Tibial artery (tissue), 4 donors: ENCODE data around the gene ERVW-1.
"Not testable (repeated sequence)": the region's sequence is repeated elsewhere in the genome, so short reads cannot be mapped to it uniquely, and the experiment has no call there.

ENCODE experiments used
- DNase-seq, 2 donors: peaks; one replicate each; pipeline ENCODE4 v3.0.0-alpha.2; 2019
- H3K27ac ChIP-seq, 2 donors: fragments of 200-600 bp; sonication (generic) in 1 of 2; 1 replicate in 1 of 2; 2 replicates in 1 of 2; pipeline ENCODE4 v1.5.1; 2018 to 2019; ENCODE audit warnings: mild to moderate bottlenecking in 1 of 2
- H3K27me3 ChIP-seq, 2 donors: fragments of 200-600 bp; sonication (generic) in 1 of 2; one replicate each; pipeline versions ENCODE4 v1.5.1 to v1.6.0; 2016 to 2019
- H3K36me3 ChIP-seq, 3 donors: fragments of 200-600 bp; sonication (generic) in 2 of 3; one replicate each; pipeline ENCODE4 v1.5.1; 2016 to 2019; ENCODE audit warnings: mild to moderate bottlenecking in 2 of 3
- H3K4me1 ChIP-seq, 4 donors: fragments of 200-600 bp; sonication (generic) in 2 of 4; 1 replicate in 3 of 4; 2 replicates in 1 of 4; pipeline ENCODE4 v1.5.1; 2016 to 2019
- H3K4me3 ChIP-seq, 2 donors: fragments of 200-600 bp; sonication (generic) in 1 of 2; 1 replicate in 1 of 2; 2 replicates in 1 of 2; pipeline ENCODE4 v1.5.1; 2018 to 2019; ENCODE audit warnings: mild to moderate bottlenecking in 2 of 2
- H3K9me3 ChIP-seq, 3 donors: fragments of 200-600 bp; sonication (generic) in 1 of 3; one replicate each; pipeline ENCODE4 v1.5.1; 2016 to 2019
- intact Hi-C: fragments of 100-400 bp; cut with DNase I; formaldehyde crosslinking; loops from one replicate; pipeline ENCODE4 v1.15.0; 2023; ENCODE audit warnings: low total_unique reads
- TF ChIP-seq, protein P1 (sequence below), 2 experiments: fragments of 200-600 bp in 1 of 2; fragments of 450-650 bp in 1 of 2; IDR thresholded peaks; one replicate each; pipeline ENCODE4 v1.5.1; 2017 to 2019; ENCODE audit warnings: antibody characterized with exemption in 2 of 2, mild to moderate bottlenecking in 1 of 2, moderate library complexity in 1 of 2

Gene ERVW-1

DNA sequence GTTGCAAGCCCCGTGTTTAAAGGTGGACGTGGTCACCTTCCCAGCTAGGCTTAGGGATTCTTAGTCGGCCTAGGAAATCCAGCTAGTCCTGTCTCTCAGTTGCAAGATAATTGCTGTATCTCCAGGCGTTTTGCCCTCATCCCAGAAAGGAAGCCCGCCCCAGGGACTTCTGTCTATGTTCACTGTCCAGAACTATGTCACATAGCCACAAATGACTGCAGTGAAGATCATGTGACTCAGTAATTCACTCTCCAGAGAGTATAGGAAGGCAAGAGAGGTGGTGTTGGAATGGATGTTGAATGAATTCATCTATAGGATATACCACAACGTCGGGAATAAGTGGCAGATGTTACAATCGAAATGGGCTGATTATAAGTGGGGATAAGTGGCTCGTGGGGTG, 349 bp upstream of the ERVW-1 start:
- Histone ChIP-seq H3K4me1 (no peaks in the 10 kb centered on the region), H3K27me3 (no peaks in the 10 kb centered on the region), H3K27ac (no peak overlapping the region), H3K9me3 (no peaks in the 10 kb centered on the region), H3K4me3 (no peak overlapping the region), H3K36me3 (peaks cover 5 to 31% (median 5%) of the 10 kb centered on the region in 3 donors)
- intact Hi-C loops: no loop called here
- TF ChIP-seq, protein P1, sequence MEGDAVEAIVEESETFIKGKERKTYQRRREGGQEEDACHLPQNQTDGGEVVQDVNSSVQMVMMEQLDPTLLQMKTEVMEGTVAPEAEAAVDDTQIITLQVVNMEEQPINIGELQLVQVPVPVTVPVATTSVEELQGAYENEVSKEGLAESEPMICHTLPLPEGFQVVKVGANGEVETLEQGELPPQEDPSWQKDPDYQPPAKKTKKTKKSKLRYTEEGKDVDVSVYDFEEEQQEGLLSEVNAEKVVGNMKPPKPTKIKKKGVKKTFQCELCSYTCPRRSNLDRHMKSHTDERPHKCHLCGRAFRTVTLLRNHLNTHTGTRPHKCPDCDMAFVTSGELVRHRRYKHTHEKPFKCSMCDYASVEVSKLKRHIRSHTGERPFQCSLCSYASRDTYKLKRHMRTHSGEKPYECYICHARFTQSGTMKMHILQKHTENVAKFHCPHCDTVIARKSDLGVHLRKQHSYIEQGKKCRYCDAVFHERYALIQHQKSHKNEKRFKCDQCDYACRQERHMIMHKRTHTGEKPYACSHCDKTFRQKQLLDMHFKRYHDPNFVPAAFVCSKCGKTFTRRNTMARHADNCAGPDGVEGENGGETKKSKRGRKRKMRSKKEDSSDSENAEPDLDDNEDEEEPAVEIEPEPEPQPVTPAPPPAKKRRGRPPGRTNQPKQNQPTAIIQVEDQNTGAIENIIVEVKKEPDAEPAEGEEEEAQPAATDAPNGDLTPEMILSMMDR (IDR thresholded peaks at IDR 0.05): no peak
- no peak for DNase-seq

DNA sequence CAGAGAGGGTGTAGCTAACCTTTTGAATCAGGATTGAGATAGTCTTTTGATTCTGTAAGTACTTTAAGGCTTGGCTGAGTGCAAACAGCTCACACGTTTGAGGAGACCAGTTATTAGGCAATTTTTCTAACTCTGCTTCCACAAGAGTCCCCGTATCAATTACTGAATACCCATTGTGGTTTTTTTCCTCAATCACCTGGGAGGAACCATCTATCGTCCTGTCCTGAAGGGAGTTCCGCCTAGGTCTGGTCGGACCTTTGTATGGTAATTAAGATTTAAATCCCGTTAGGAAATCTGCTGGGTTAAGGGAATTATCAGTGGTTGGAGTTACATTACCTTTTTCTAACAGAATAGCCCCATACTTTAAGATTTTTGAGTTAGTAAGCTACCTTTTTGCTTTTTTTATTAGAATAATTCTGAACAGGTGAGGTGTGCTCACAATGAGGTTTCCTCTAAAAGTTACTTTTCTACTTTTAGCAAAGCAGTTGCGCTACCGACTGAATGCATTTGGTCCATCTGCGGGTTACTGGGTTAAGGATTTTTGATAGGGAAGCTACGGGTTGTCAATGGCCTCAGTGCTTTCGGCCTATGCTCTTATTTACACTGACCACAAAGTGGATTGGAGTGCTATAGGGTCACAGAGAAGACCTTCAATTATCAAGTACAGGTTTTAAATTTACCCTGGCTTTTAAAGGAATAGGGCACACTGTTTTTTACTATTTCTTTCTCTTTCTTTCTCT, 1.7 kb downstream of the ERVW-1 start:
- H3K36me3 ChIP-seq: peaks cover 5 to 26% (median 11%) of the 10 kb centered on the region in 3 donors
- H3K9me3 ChIP-seq, DNase-seq, intact Hi-C loops, H3K27ac ChIP-seq, H3K4me3 ChIP-seq, H3K27me3 ChIP-seq, H3K4me1 ChIP-seq: not testable (repeated sequence)

DNA sequence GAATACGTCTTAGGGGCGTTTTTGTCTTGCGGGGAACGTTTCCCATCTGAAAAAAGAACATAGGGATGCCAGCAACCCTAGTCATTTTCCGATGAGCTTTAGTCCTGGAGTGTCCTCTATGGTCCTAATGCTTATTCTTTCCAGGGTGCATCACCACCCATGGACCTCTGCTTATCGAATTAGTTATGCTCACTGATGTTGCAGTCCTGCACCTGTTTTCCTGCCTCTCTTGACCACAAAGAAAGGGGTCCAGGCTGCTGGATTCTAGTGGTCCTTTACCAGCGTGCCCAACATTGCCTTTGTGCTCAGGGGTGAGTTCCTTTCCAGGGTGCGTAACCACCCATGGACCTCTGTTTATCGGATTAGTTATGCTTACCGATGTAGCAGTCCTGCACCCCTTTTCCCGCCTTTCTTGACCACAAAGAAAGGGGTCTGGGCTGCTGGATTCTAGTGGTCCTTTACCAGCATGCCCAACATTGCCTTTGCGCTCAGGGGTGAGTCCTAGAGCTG, 2.4 kb downstream of the ERVW-1 start:
- H3K27me3 ChIP-seq, DNase-seq, H3K27ac ChIP-seq, H3K9me3 ChIP-seq, H3K4me1 ChIP-seq, H3K4me3 ChIP-seq, intact Hi-C loops: not testable (repeated sequence)
- H3K36me3 ChIP-seq: peaks cover 5 to 26% (median 16%) of the 10 kb centered on the region in 3 donors

DNA sequence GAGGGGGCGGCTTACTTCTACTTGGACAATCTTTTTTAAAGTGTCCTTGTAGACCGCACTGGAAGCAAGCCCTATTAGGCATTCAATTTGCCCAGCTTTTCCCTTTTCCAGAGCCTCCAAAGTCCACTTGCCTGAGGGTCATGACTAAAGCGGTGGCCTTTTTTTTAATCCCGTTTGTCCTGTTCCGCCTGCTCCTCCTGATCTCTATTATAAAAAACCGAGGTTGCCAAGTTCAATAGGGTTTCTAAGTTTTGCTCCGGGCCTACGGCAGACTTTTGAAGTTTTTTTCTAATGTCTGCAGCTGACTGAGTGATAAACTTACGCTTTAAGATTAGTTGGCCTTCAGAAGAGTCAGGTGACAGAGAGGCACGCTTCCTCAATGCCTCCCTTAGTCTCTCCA, 3.8 kb downstream of the ERVW-1 start:
- H3K4me3 ChIP-seq, H3K4me1 ChIP-seq, intact Hi-C loops, DNase-seq, H3K27me3 ChIP-seq, H3K9me3 ChIP-seq, H3K27ac ChIP-seq: not testable (repeated sequence)
- peaks cover 5 to 26% (median 20%) of the 10 kb centered on the region in 3 donors for H3K36me3 ChIP-seq

DNA sequence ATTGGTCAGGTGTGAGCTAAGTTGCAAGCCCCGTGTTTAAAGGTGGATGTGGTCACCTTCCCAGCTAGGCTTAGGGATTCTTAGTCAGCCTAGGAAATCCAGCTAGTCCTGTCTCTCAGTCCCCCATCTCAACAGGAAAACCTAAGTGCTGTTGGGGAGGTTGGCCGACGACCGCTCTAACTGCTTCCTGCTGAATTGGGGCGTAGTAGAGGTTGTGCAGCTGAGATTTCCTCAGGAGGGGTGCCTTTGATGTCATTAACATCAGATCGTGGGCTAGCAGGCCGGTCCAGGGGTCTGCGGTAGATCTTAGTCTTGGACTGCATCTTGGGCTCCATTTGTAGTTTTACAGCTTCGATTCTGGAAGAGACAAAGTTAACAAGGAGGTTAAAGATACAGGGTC, 9.2 kb downstream of the ERVW-1 start:
- H3K36me3 ChIP-seq: peaks cover 0 to 26% (median 24%) of the 10 kb centered on the region in 3 donors
- H3K9me3 ChIP-seq, H3K4me3 ChIP-seq, intact Hi-C loops, H3K27ac ChIP-seq, H3K27me3 ChIP-seq, H3K4me1 ChIP-seq, DNase-seq: not testable (repeated sequence)

DNA sequence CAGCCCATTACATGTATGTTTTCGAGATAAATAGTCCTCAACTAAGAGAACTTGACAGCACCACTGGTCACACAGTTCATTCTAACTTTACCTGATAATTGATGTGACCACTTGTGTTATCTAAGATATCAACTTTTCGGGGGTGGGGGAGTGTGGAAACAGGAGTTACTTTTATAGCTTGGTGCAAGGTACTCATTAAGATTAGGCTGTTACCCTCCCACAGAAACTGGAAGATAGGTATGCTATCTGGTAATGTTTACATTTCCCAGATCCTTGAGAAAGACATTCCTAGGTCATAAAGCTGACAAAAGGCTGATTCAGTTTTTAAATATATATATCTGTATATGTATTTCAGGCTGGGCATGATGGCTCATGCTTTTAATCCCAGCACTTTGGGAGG, 11.1 kb downstream of the ERVW-1 start:
- Histone ChIP-seq H3K4me1 (no peaks in the 10 kb centered on the region), H3K27ac (no peak overlapping the region), H3K4me3 (no peak overlapping the region), H3K27me3 (no peaks in the 10 kb centered on the region), H3K9me3 (no peaks in the 10 kb centered on the region), H3K36me3 (peaks cover 0 to 22% (median 18%) of the 10 kb centered on the region in 3 donors)
- DNase-seq: no peak
- intact Hi-C loops: no loop called here
- TF ChIP-seq, protein P1 (IDR thresholded peaks at IDR 0.05): no peak

DNA sequence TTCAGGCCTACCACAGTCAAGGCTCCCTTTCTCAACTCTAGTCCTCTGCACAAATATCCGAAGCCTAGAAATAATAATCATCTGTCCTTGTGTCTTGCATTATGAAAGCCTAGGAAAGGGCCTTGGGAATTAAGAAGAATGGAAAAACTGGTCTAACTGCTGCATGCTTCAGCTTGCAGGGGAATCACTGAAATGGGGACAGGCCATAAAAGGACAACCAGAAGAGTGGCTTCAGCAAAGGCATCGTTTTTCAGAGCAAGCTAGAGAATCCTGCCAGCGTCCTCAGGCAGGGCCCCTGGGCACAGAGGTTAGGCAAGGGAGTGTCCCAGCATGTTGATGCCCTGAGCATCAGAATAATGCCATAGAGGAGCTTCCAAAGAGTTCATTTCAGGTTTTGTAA, 13.2 kb downstream of the ERVW-1 start:
- no peak overlapping the region for H3K27ac ChIP-seq
- H3K36me3 ChIP-seq: peaks cover 0 to 22% (median 9%) of the 10 kb centered on the region in 3 donors
- no peak for DNase-seq
- no peaks in the 10 kb centered on the region for H3K9me3 ChIP-seq
- intact Hi-C loops: no loop called here
- H3K4me3 ChIP-seq: no peak overlapping the region
- no peaks in the 10 kb centered on the region for H3K27me3 ChIP-seq
- TF ChIP-seq, protein P1 (IDR thresholded peaks at IDR 0.05): no peak
- no peaks in the 10 kb centered on the region for H3K4me1 ChIP-seq
